GM23338 (cell line): ENCODE measurements around the gene CUX1.

Experiments
- CTCF ChIP-seq, 2 experiments: fragments of 200-600 bp in 1 of 2; sonication (generic) in 1 of 2; conservative IDR thresholded peaks; 2 replicates each; pipeline versions ENCODE4 v1.5.1 to v1.6.1; 2016 to 2017; ENCODE audit warnings: antibody characterized with exemption in 2 of 2, low read depth in 2 of 2, mild to moderate bottlenecking in 2 of 2, moderate library complexity in 1 of 2
- JUNB ChIP-seq: IDR thresholded peaks from one replicate; pipeline ENCODE4 v1.6.1; 2016; ENCODE audit warnings: antibody characterized with exemption; ENCODE audit not compliant: unreplicated experiment
- POLR2AphosphoS5 ChIP-seq: IDR thresholded peaks from 2 replicates; pipeline ENCODE4 v1.6.1; 2016; ENCODE audit warnings: antibody characterized with exemption, low read depth
- REST ChIP-seq: IDR thresholded peaks from one replicate; pipeline ENCODE4 v1.6.1; 2018; ENCODE audit warnings: antibody characterized with exemption; ENCODE audit not compliant: unreplicated experiment

GRCh38 chr7:102064361-102065025 lies 247.1 kb downstream of the CUX1 start:
- TF ChIP-seq JUNB: no peak
- no peak for TF ChIP-seq REST
- no peak for TF ChIP-seq CTCF (conservative IDR thresholded peaks at IDR 0.05; ENCODE audit: low read depth in 2 of 2)
- no peak for TF ChIP-seq POLR2AphosphoS5
